Measurements from ENCODE around the gene E2F6.

The E2F6 gene

GRCh38 chr2:11433822-11434221 is 32.1 kb downstream of the E2F6 start:
- ChIA-PET CTCF (interaction anchor here (0.6 to 1.2 kb wide), 4 partner anchors 13 to 695 kb away, joined by 3 to 6 read pairs (median 4); a partner anchor contains a TSS), POLR2A (no interaction called here)
- H3K36me3 ChIP-seq (ENCODE audit: control insufficient read depth in 2 of 2, insufficient read depth in 1 of 2, low read length in 2 of 2), result peaks cover 0 to 8% of the 10 kb centered on the region in 2 experiments; a peak in 1 of 3 replicates

GRCh38 chr2:11430729-11431128 is 35.2 kb downstream of the E2F6 start:
- no peaks in the 10 kb centered on the region for H3K36me3 ChIP-seq (ENCODE audit: control insufficient read depth in 2 of 2, insufficient read depth in 1 of 2, low read length in 2 of 2)
- no peak overlapping the region for H3K27ac ChIP-seq (ENCODE audit: extremely low read depth, low read depth, low read length)
- no peaks in the 10 kb centered on the region for H3K4me1 ChIP-seq (ENCODE audit: control insufficient read depth, insufficient read depth, low read length)
- CTCF ChIA-PET, result interaction anchor here (1.0 to 1.2 kb wide), 2 partner anchors 152 to 196 kb away, joined by 3 to 4 read pairs; no protein-coding TSS in a partner anchor
- H3K9me3 ChIP-seq (ENCODE audit: control insufficient read depth, insufficient read depth, low read depth, low read length), result no peaks in the 10 kb centered on the region
- POLR2A ChIA-PET, result no interaction called here
- no peak overlapping the region for H3K4me3 ChIP-seq (ENCODE audit: low read depth, low read length)
- TF ChIP-seq ZNF148 (tag by site-specific recombination; IDR thresholded peaks at IDR 0.05; ENCODE audit: borderline replicate concordance) (no peak), HOXD13 (CRISPR knock-in tag; IDR thresholded peaks at IDR 0.05; ENCODE audit: borderline replicate concordance) (no peak), ZNF600 (tag by site-specific recombination; IDR thresholded peaks at IDR 0.05) (no peak), ZNF776 (tag by site-specific recombination; IDR thresholded peaks at IDR 0.05; ENCODE audit: borderline replicate concordance) (no peak), ZNF16 (tag by site-specific recombination; IDR thresholded peaks at IDR 0.05; ENCODE audit: low read depth) (no peak), ZBTB10 (tag by site-specific recombination; IDR thresholded peaks at IDR 0.05) (no peak), ZNF121 (tag by site-specific recombination; IDR thresholded peaks at IDR 0.05) (no peak), ZFP69B (tag by site-specific recombination; IDR thresholded peaks at IDR 0.05) (no peak), IKZF3 (tag by site-specific recombination; IDR thresholded peaks at IDR 0.05) (no peak), ZEB2 (tag by site-specific recombination; IDR thresholded peaks at IDR 0.05) (no peak)

More at GRCh38 chr2:11433822-11434221, 32.1 kb downstream of the E2F6 start:
- TF ChIP-seq ZNF48 (tag by site-specific recombination; IDR thresholded peaks at IDR 0.05), result no peak
- no peak for TF ChIP-seq ZBTB21 (tag by site-specific recombination; IDR thresholded peaks at IDR 0.05)
- no peak for TF ChIP-seq ZNF19 (tag by site-specific recombination; IDR thresholded peaks at IDR 0.05; ENCODE audit: low read depth)
- no peak for TF ChIP-seq ZBTB17 (tag by site-specific recombination; IDR thresholded peaks at IDR 0.05)
- TF ChIP-seq ZIC2 (tag by site-specific recombination; IDR thresholded peaks at IDR 0.05), result no peak
- TF ChIP-seq PRDM10 (tag by site-specific recombination; IDR thresholded peaks at IDR 0.05), result no peak
- no peak for TF ChIP-seq ZNF473 (tag by site-specific recombination; IDR thresholded peaks at IDR 0.05)
- TF ChIP-seq ZNF529 (tag by site-specific recombination; IDR thresholded peaks at IDR 0.05; ENCODE audit: insufficient replicate concordance), result no peak
- TF ChIP-seq ZNF416 (tag by site-specific recombination; IDR thresholded peaks at IDR 0.05), result no peak
- TF ChIP-seq ZNF16 (tag by site-specific recombination; IDR thresholded peaks at IDR 0.05; ENCODE audit: low read depth), result no peak
- no peak for TF ChIP-seq KLF7 (tag by site-specific recombination; IDR thresholded peaks at IDR 0.05; ENCODE audit: borderline replicate concordance)
- TF ChIP-seq ZNF211 (tag by site-specific recombination; IDR thresholded peaks at IDR 0.05; ENCODE audit: low read depth), result no peak
- TF ChIP-seq ZBTB8A (tag by site-specific recombination; IDR thresholded peaks at IDR 0.05), result no peak
- no peak for TF ChIP-seq GLIS1 (tag by site-specific recombination; IDR thresholded peaks at IDR 0.05)
- no peak for TF ChIP-seq MYNN (tag by site-specific recombination; IDR thresholded peaks at IDR 0.05; ENCODE audit: borderline replicate concordance)
- TF ChIP-seq ZNF280C (tag by site-specific recombination; IDR thresholded peaks at IDR 0.05), result no peak
- TF ChIP-seq ZNF324 (tag by site-specific recombination; IDR thresholded peaks at IDR 0.05), result no peak
- TF ChIP-seq ZNF184 (tag by site-specific recombination; IDR thresholded peaks at IDR 0.05), result no peak
- no peaks in the 10 kb centered on the region for H3K4me1 ChIP-seq (ENCODE audit: control insufficient read depth, insufficient read depth, low read length)
- H3K27ac ChIP-seq (ENCODE audit: extremely low read depth, low read depth, low read length), result no peak overlapping the region
- H3K9me3 ChIP-seq (ENCODE audit: control insufficient read depth, insufficient read depth, low read depth, low read length), result no peaks in the 10 kb centered on the region
- H3K4me3 ChIP-seq (ENCODE audit: low read depth, low read length), result no peak overlapping the region

Measured in HEK293 (cell line).